Measurements from ENCODE around the gene GAST.

Gene GAST

GRCh38 chr17:41735744-41736143 lies 23.6 kb downstream of the GAST start:
- FAIRE-seq = no peak
- TF ChIP-seq POLR2A (IDR thresholded peaks at IDR 0.05; ENCODE audit: low read depth, low read length) = no peak
- no peak for DNase-seq (ENCODE audit: insufficient read length, low spot score)

GRCh38 chr17:41736983-41737679 lies 25.0 kb downstream of the GAST start:
- DNase-seq (ENCODE audit: insufficient read length, low spot score) (no peak), FAIRE-seq (no peak)
- TF ChIP-seq POLR2A (IDR thresholded peaks at IDR 0.05; ENCODE audit: low read depth, low read length) = no peak

GRCh38 chr17:41737680-41738023 lies 25.5 kb downstream of the GAST start:
- TF ChIP-seq POLR2A (IDR thresholded peaks at IDR 0.05; ENCODE audit: low read depth, low read length) = no peak
- DNase-seq (ENCODE audit: insufficient read length, low spot score) (no peak), FAIRE-seq (no peak)

GRCh38 chr17:41738077-41738800 lies 26.1 kb downstream of the GAST start:
- FAIRE-seq (no peak), DNase-seq (ENCODE audit: insufficient read length, low spot score) (peak; percentile 91)
- no peak for TF ChIP-seq POLR2A (IDR thresholded peaks at IDR 0.05; ENCODE audit: low read depth, low read length)

- no peak for FAIRE-seq
- no peak for TF ChIP-seq POLR2A (IDR thresholded peaks at IDR 0.05; ENCODE audit: low read depth, low read length)
- no peak for DNase-seq (ENCODE audit: insufficient read length, low spot score)
Observed at GRCh38 chr17:41738801-41739112, 26.6 kb downstream of the GAST start.

- DNase-seq (ENCODE audit: insufficient read length, low spot score) (peak; percentile 72), FAIRE-seq (no peak)
- TF ChIP-seq POLR2A (IDR thresholded peaks at IDR 0.05; ENCODE audit: low read depth, low read length) = no peak
Observed at GRCh38 chr17:41739661-41740352, 27.7 kb downstream of the GAST start.

DNA sequence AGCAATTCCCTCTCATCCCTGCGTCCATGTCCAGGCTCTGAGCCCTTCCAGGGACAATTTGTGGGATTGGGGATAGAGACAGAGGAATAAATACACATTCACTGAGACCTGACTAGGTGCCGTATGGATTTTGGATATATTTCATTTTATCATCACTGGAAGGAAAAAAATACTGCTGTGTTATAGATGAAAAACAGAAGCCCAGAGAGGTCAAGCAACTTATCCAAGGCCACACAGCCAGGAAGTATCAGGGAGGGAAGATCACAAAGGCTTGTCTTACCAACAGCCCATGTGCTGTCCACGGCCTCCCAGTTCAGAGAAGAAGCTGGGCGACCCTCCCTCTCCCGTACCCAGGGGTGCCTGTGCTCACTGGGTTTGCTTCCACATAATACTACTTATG lies 28.4 kb downstream of the GAST start:
- FAIRE-seq (no peak), DNase-seq (ENCODE audit: insufficient read length, low spot score) (no peak)
- no peak for TF ChIP-seq POLR2A (IDR thresholded peaks at IDR 0.05; ENCODE audit: low read depth, low read length)

DNA sequence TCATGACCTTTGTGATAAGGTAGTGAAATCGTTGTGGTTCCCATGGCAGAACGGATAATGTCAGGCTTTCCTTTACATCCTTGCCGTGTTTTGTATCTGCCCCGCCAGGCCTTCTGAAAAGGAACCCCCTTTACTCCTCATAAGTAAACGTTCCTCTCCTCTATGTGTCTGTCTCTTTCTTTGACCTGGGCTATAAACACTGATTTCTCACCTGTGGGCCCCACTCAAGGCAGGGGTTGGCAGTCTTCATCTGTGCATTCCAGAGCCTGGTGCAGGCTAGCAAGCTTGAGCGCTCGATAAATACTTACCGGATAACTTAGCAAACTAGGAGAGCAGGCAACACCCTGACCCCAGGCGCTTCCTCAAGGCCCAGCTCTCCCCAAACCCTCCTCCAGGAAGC lies 29.6 kb downstream of the GAST start:
- DNase-seq (ENCODE audit: insufficient read length, low spot score) (no peak), FAIRE-seq (no peak)
- TF ChIP-seq POLR2A (IDR thresholded peaks at IDR 0.05; ENCODE audit: low read depth, low read length) = no peak

GRCh38 chr17:41748275-41748674 lies 36.1 kb downstream of the GAST start:
- no peak for FAIRE-seq
- no peak for TF ChIP-seq POLR2A (IDR thresholded peaks at IDR 0.05; ENCODE audit: low read depth, low read length)
- no peak for DNase-seq (ENCODE audit: insufficient read length, low spot score)

- FAIRE-seq (no peak), DNase-seq (ENCODE audit: insufficient read length, low spot score) (no peak)
- TF ChIP-seq POLR2A (IDR thresholded peaks at IDR 0.05; ENCODE audit: low read depth, low read length) = no peak
Observed at GRCh38 chr17:41750862-41751261, 38.7 kb downstream of the GAST start.

DNA sequence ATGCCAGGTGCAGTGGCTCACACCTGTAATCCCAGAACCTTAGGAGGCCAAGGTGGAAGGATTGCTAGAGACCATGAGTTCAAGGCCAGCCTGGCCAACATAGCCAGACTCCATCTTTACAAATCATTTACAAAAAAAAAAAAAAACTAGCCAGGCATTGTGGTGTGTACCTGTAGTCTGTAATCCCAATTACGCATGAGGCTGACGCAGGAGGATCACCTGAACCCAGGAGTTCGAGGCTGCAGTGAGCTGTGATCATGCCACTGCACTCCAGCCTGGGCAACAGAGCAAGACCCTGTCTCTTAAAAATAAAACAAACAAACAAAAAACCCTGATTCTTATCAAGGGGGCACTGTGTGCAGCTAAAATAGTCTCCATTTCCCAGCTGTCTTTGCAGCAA lies 39.2 kb downstream of the GAST start:
- no peak for TF ChIP-seq POLR2A (IDR thresholded peaks at IDR 0.05; ENCODE audit: low read depth, low read length)
- FAIRE-seq (no peak), DNase-seq (ENCODE audit: insufficient read length, low spot score) (no peak)

DNA sequence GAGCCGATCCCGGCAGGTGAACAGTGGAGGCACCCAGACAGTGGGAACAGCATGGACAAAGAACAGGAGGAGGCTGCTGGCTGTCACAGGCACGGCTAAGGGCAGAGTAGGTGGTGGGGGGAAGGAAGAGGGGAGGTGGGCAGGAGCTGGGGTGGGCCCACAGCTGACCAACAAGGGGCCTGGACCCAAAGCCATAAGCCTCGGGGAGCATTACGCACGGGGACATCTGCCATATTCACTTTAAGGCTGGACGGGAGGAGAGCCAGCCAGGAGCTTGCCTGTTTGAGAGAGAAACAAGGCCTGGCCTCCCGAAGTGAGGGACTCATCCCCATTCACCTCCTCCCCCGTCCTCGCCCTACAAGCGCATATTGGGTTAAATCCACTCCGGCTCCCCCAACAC lies 41.9 kb downstream of the GAST start:
- FAIRE-seq (no peak), DNase-seq (ENCODE audit: insufficient read length, low spot score) (no peak)
- no peak for TF ChIP-seq POLR2A (IDR thresholded peaks at IDR 0.05; ENCODE audit: low read depth, low read length)

- DNase-seq (ENCODE audit: insufficient read length, low spot score) (no peak), FAIRE-seq (no peak)
- no peak for TF ChIP-seq POLR2A (IDR thresholded peaks at IDR 0.05; ENCODE audit: low read depth, low read length)
Observed at GRCh38 chr17:41758601-41759000, 46.5 kb downstream of the GAST start.

DNA sequence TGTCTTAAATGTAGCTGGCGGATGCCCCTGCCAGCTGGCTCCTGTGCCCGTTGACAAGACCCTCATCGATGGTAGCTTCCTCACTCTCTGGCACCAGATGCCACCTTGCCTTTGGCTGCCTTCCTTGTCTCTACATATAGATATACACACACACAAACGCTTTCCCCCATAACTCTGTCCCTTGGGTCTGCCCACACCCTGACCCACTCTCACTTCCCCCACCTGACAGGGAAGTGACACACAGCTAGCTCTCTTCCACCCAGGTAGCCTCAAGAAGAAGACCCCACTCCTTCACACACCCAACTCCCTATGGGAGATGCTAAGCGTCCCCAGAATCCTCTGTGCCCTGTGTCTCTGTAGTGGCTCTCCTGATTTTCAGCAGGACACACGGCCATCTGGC lies 48.7 kb downstream of the GAST start:
- no peak for TF ChIP-seq POLR2A (IDR thresholded peaks at IDR 0.05; ENCODE audit: low read depth, low read length)
- FAIRE-seq (no peak), DNase-seq (ENCODE audit: insufficient read length, low spot score) (no peak)

GRCh38 chr17:41762391-41762790 lies 50.3 kb downstream of the GAST start:
- no peak for DNase-seq (ENCODE audit: insufficient read length, low spot score)
- TF ChIP-seq POLR2A (IDR thresholded peaks at IDR 0.05; ENCODE audit: low read depth, low read length) = no peak

More at GRCh38 chr17:41762391-41762790, 50.3 kb downstream of the GAST start:
- no peak for FAIRE-seq

All from H54 (cell line).